Sigmoid colon (tissue), 7 donors: ENCODE results near the gene RELA. TPM values are rescaled to one million over a fixed set of nuclear protein-coding genes. Genes with fewer than 3 reads are reported as not detected.

Source experiments
- DNase-seq: peaks from one replicate; pipeline ENCODE4 v3.0.0-alpha.2; 2019
- H3K27ac ChIP-seq, 4 donors: fragments of 200-600 bp; sonication (generic); one replicate each; pipeline ENCODE4 v1.5.1; 2016 to 2019; ENCODE audit warnings: mild to moderate bottlenecking in 1 of 4
- H3K27me3 ChIP-seq, 3 donors: fragments of 200-600 bp; sonication (generic); one replicate each; pipeline ENCODE4 v1.5.1; 2019; ENCODE audit warnings: mild to moderate bottlenecking in 1 of 3
- H3K36me3 ChIP-seq, 4 donors: fragments of 200-600 bp; sonication (generic); one replicate each; pipeline ENCODE4 v1.5.1; 2016 to 2019
- H3K4me1 ChIP-seq, 4 donors: fragments of 200-600 bp; sonication (generic); one replicate each; pipeline ENCODE4 v1.5.1; 2017 to 2019
- H3K4me3 ChIP-seq, 4 donors: fragments of 200-600 bp; sonication (generic); one replicate each; pipeline ENCODE4 v1.5.1; 2017 to 2019; ENCODE audit warnings: mild to moderate bottlenecking in 2 of 4, moderate library complexity in 1 of 4
- H3K9me3 ChIP-seq, 4 donors: fragments of 200-600 bp in 3 of 4; sonication (generic) in 3 of 4; one replicate each; pipeline versions ENCODE4 v1.5.1 to v1.6.1; 2013 to 2019
- EP300 ChIP-seq, 4 donors: sonication (generic); formaldehyde crosslinking; IDR thresholded peaks; one replicate each; pipeline ENCODE4 v1.6.1; 2017; ENCODE audit warnings: antibody characterized with exemption in 4 of 4
- POLR2A ChIP-seq, 2 donors: fragments of 450-650 bp; IDR thresholded peaks; one replicate each; pipeline ENCODE4 v1.6.1; 2016; ENCODE audit warnings: antibody characterized with exemption in 2 of 2, mild to moderate bottlenecking in 2 of 2, moderate library complexity in 2 of 2
- POLR2AphosphoS5 ChIP-seq, 4 donors: sonication (generic); formaldehyde crosslinking; IDR thresholded peaks; one replicate each; pipeline ENCODE4 v1.6.1; 2017; ENCODE audit warnings: antibody characterized with exemption in 4 of 4
- WGBS, 2 donors: extraction: QIAGEN DNeasy Blood & Tissue Kit; methylation state at CpG; one replicate each; pipeline ENCODE4 v1.1.7; 2013; 5-methylcytosine and 5-hydroxymethylcytosine counted together
- intact Hi-C: fragments of 100-400 bp; cut with DNase I; formaldehyde crosslinking; loops from one replicate; pipeline ENCODE4 v1.15.1; 2023
- polyA plus RNA-seq, 3 donors: library from polyadenylated mRNA; stranded (reverse); fragments of 200-250 nt; gene quantifications; one replicate each; pipeline ENCODE4 v1.2.3, GENCODE V29; 2013
- total RNA-seq, 4 donors: library from RNA; depleted of rRNA; stranded (reverse); fragments of >200 nt; gene quantifications; one replicate each; pipeline ENCODE4 v1.1.0, GENCODE V29; 2016
- TF ChIP-seq, protein P1 (sequence below), 4 experiments: fragments of 450-650 bp in 3 of 4; fragments of 200-600 bp in 1 of 4; IDR thresholded peaks; one replicate each; pipeline ENCODE4 v1.5.1; 2016 to 2019; ENCODE audit warnings: antibody characterized with exemption in 4 of 4, mild to moderate bottlenecking in 3 of 4, moderate library complexity in 2 of 4
- donor health status: healthy with polysubstance abuse.
- donor health status: Bipolar disorder and iron deficiency.
- donor health status: healthy.

RELA gene
- total and polyA plus RNA-seq, 7 donors = 33.6 to 62.6 (median 44.8) TPM

DNA sequence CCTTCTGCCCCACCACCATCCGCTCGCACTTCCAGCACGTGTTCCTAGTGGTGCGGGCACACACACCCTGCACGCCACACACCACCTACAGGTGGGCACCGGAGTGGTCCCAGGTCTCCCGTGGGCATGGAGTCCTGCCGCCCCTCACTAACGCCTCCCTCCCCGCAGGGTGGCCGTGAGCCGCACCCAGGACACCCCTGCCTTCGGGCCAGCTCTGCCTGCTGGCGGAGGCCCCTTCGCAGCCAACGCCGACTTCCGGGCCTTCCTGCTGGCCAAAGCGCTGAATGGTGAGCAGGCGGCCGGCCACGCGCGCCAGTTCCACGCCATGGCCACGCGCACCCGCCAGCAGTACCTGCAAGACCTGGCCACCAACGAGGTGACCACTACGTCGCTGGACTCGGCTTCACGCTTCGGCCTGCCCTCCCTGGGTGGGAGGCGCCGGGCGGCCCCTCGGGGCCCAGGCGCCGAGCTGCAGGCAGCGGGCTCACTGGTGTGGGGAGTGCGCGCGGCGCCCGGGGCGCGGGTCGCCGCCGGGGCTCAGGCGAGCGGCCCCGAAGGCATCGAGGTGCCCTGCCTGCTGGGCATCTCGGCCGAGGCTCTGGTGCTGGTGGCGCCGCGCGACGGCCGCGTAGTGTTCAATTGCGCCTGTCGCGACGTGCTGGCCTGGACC is 16.3 kb downstream of the RELA start:
- H3K4me3 ChIP-seq = peak overlapping the region in 2 of 4 donors; percentile 37 to 44
- peaks cover 0 to 58% (median 12%) of the 10 kb centered on the region in 4 donors for H3K36me3 ChIP-seq

GRCh38 chr11:65645710-65646109 is 17.0 kb downstream of the RELA start:
- Histone ChIP-seq H3K27ac (no peak overlapping the region), H3K36me3 (peaks cover 0 to 55% (median 15%) of the 10 kb centered on the region in 4 donors), H3K9me3 (no peaks in the 10 kb centered on the region), H3K27me3 (no peaks in the 10 kb centered on the region), H3K4me3 (no peak overlapping the region), H3K4me1 (peaks cover 0 to 30% (median 19%) of the 10 kb centered on the region in 4 donors)
- TF ChIP-seq, protein P1, sequence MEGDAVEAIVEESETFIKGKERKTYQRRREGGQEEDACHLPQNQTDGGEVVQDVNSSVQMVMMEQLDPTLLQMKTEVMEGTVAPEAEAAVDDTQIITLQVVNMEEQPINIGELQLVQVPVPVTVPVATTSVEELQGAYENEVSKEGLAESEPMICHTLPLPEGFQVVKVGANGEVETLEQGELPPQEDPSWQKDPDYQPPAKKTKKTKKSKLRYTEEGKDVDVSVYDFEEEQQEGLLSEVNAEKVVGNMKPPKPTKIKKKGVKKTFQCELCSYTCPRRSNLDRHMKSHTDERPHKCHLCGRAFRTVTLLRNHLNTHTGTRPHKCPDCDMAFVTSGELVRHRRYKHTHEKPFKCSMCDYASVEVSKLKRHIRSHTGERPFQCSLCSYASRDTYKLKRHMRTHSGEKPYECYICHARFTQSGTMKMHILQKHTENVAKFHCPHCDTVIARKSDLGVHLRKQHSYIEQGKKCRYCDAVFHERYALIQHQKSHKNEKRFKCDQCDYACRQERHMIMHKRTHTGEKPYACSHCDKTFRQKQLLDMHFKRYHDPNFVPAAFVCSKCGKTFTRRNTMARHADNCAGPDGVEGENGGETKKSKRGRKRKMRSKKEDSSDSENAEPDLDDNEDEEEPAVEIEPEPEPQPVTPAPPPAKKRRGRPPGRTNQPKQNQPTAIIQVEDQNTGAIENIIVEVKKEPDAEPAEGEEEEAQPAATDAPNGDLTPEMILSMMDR (IDR thresholded peaks at IDR 0.05) = no peak
- TF ChIP-seq EP300 (IDR thresholded peaks at IDR 0.05) (no peak), POLR2AphosphoS5 (IDR thresholded peaks at IDR 0.05) (no peak), POLR2A (IDR thresholded peaks at IDR 0.05) (no peak)
- intact Hi-C loops = no loop called here
- no peak for DNase-seq
- WGBS, 2 donors = 68 to 80% methylated on average over 10 of the region's 10 CpGs

More for the DNA sequence above, 16.3 kb downstream of the RELA start:
- no peak for DNase-seq
- H3K4me1 ChIP-seq = peaks cover 0 to 31% (median 20%) of the 10 kb centered on the region in 4 donors
- intact Hi-C loops = no loop called here
- H3K27me3 ChIP-seq = no peaks in the 10 kb centered on the region
- peak overlapping the region in 2 of 4 donors; percentile 28 to 54 for H3K27ac ChIP-seq
- TF ChIP-seq, protein P1 (IDR thresholded peaks at IDR 0.05) = no peak
- no peak for TF ChIP-seq POLR2AphosphoS5 (IDR thresholded peaks at IDR 0.05)
- no peak for TF ChIP-seq POLR2A (IDR thresholded peaks at IDR 0.05)
- TF ChIP-seq EP300 (IDR thresholded peaks at IDR 0.05) = no peak
- 78 to 84% methylated on average over 68 of the region's 68 CpGs for WGBS, 2 donors
- no peaks in the 10 kb centered on the region for H3K9me3 ChIP-seq

DNA sequence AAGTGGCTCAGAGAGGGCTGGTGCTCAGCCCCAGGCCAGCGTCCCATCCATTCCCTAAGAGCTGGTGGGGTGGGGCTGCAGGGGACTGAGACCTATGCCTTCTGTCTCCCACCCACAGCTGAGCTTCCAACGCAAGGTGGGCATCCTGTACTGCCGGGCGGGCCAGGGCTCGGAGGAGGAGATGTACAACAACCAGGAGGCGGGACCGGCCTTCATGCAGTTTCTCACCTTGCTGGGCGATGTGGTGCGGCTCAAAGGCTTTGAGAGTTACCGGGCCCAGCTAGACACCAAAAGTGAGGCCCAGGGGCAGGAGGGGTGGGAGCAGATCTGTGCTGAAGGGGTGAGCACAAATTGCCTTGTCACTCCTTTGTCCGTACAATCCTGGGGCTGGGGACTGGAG is 17.9 kb downstream of the RELA start:
- Histone ChIP-seq H3K27me3 (no peaks in the 10 kb centered on the region), H3K36me3 (peaks cover 0 to 46% (median 8%) of the 10 kb centered on the region in 4 donors), H3K4me3 (no peak overlapping the region), H3K4me1 (peaks cover 0 to 39% (median 27%) of the 10 kb centered on the region in 4 donors), H3K9me3 (no peaks in the 10 kb centered on the region), H3K27ac (no peak overlapping the region)
- intact Hi-C loops = no loop called here
- no peak for TF ChIP-seq POLR2A (IDR thresholded peaks at IDR 0.05)
- TF ChIP-seq, protein P1 (IDR thresholded peaks at IDR 0.05) = no peak
- no peak for TF ChIP-seq EP300 (IDR thresholded peaks at IDR 0.05)
- no peak for TF ChIP-seq POLR2AphosphoS5 (IDR thresholded peaks at IDR 0.05)
- WGBS, 2 donors = 84 to 89% methylated on average over 11 of the region's 11 CpGs
- DNase-seq = no peak

DNA sequence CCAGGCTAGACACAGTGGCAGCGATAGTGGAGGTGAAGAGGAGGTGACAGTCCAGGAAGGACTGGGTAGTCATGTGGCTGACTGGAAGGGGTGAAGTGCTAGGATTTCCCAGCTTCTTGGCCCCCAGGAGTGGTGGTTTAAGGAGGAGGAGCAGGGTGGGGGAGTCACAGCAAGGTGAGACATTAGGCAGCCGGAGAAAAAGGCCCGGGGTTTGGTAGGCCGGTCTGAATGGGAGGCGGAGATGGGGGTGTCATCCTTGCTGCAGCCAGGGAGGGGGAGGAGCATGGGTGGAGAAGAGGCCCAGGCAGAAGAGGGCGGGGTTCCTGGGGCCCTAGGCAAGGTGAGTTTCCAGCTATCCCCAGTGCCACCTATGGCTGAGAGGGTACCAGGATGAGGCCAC is 18.7 kb downstream of the RELA start:
- no peak for DNase-seq
- peaks cover 0 to 43% (median 36%) of the 10 kb centered on the region in 4 donors for H3K4me1 ChIP-seq
- TF ChIP-seq POLR2AphosphoS5 (IDR thresholded peaks at IDR 0.05) = no peak
- TF ChIP-seq POLR2A (IDR thresholded peaks at IDR 0.05) = no peak
- TF ChIP-seq EP300 (IDR thresholded peaks at IDR 0.05) = no peak
- TF ChIP-seq, protein P1 (IDR thresholded peaks at IDR 0.05) = no peak
- H3K36me3 ChIP-seq = peaks cover 0 to 37% (median 6%) of the 10 kb centered on the region in 4 donors
- no peaks in the 10 kb centered on the region for H3K27me3 ChIP-seq
- intact Hi-C loops = no loop called here
- no peak overlapping the region for H3K27ac ChIP-seq
- no peak overlapping the region for H3K4me3 ChIP-seq
- 23 to 65% methylated on average over 6 of the region's 6 CpGs for WGBS, 2 donors
- H3K9me3 ChIP-seq = no peaks in the 10 kb centered on the region
